H9 (cell line): ENCODE measurements around the gene BCKDHB. TPM values are rescaled to one million over a fixed set of nuclear protein-coding genes. Genes with fewer than 3 reads are reported as not detected.

Source experiments
- DNase-seq: peaks from one replicate; pipeline ENCODE4 v3.0.0-alpha.2; 2017
- H2AFZ ChIP-seq: one replicate; pipeline ENCODE4 v1.6.1; 2013; ENCODE audit warnings: mild to moderate bottlenecking, low read length, control low read depth, moderate library complexity
- H2AK5ac ChIP-seq: 2 replicates; pipeline ENCODE4 v1.6.1; 2013; ENCODE audit warnings: low read length, control low read depth, mixed read lengths; ENCODE audit not compliant: insufficient read length
- H2BK120ac ChIP-seq: one replicate; pipeline ENCODE4 v1.6.1; 2013; ENCODE audit warnings: low read depth, mild to moderate bottlenecking, low read length, control low read depth, inconsistent platforms; ENCODE audit not compliant: poor library complexity, severe bottlenecking
- H2BK12ac ChIP-seq: 2 replicates; pipeline ENCODE4 v1.6.1; 2013; ENCODE audit warnings: low read length, control low read depth, mixed read lengths, low read depth; ENCODE audit not compliant: insufficient read length
- H2BK15ac ChIP-seq: 2 replicates; pipeline ENCODE4 v1.6.1; 2013; ENCODE audit warnings: low read depth, low read length, control low read depth
- H2BK20ac ChIP-seq: one replicate; pipeline ENCODE4 v1.6.1; 2013; ENCODE audit warnings: low read depth, mild to moderate bottlenecking, low read length, control low read depth, inconsistent platforms; ENCODE audit not compliant: poor library complexity, severe bottlenecking
- H2BK5ac ChIP-seq: 2 replicates; pipeline ENCODE4 v1.6.1; 2013; ENCODE audit warnings: low read length, control low read depth, mixed read lengths; ENCODE audit not compliant: insufficient read length
- H3K14ac ChIP-seq: 2 replicates; pipeline ENCODE4 v1.6.1; 2013; ENCODE audit warnings: low read length, control low read depth; ENCODE audit not compliant: insufficient read depth
- H3K18ac ChIP-seq: 2 replicates; pipeline ENCODE4 v1.6.1; 2013; ENCODE audit warnings: low read depth, mild to moderate bottlenecking, mixed read lengths, low read length, control low read depth; ENCODE audit not compliant: insufficient read length
- H3K23ac ChIP-seq: 2 replicates; pipeline ENCODE4 v1.6.1; 2013; ENCODE audit warnings: low read length, control low read depth, mixed read lengths, low read depth; ENCODE audit not compliant: insufficient read length
- H3K23me2 ChIP-seq: 2 replicates; pipeline ENCODE4 v1.6.1; 2013; ENCODE audit warnings: low read depth, mild to moderate bottlenecking, mixed read lengths, low read length, control low read depth; ENCODE audit not compliant: insufficient read length, poor library complexity, severe bottlenecking
- H3K27ac ChIP-seq: 2 replicates; pipeline ENCODE4 v1.5.1; 2013; ENCODE audit warnings: low read length, control low read depth, mixed read lengths, low read depth; ENCODE audit not compliant: insufficient read length
- H3K27me3 ChIP-seq: 2 replicates; pipeline ENCODE4 v1.6.1; 2013; ENCODE audit warnings: low read length, control low read depth, inconsistent platforms; ENCODE audit not compliant: insufficient read depth
- H3K4ac ChIP-seq: 2 replicates; pipeline ENCODE4 v1.6.1; 2013; ENCODE audit warnings: low read depth, mild to moderate bottlenecking, control low read depth, inconsistent platforms, low read length, moderate library complexity
- H3K4me1 ChIP-seq: 2 replicates; pipeline ENCODE4 v1.6.1; 2013; ENCODE audit warnings: low read length, control low read depth, inconsistent platforms; ENCODE audit not compliant: insufficient read depth
- H3K4me2 ChIP-seq: 2 replicates; pipeline ENCODE4 v1.6.1; 2013; ENCODE audit warnings: low read length, control low read depth, mixed read lengths; ENCODE audit not compliant: insufficient read length, insufficient read depth
- H3K56ac ChIP-seq: 2 replicates; pipeline ENCODE4 v1.6.1; 2013; ENCODE audit warnings: low read depth, mild to moderate bottlenecking, mixed read lengths, low read length, control low read depth; ENCODE audit not compliant: insufficient read length
- H3K79me1 ChIP-seq: 2 replicates; pipeline ENCODE4 v1.6.1; 2013; ENCODE audit warnings: low read depth, mild to moderate bottlenecking, moderate library complexity, low read length, control low read depth, inconsistent platforms; ENCODE audit not compliant: insufficient read depth, poor library complexity, severe bottlenecking
- H3K79me2 ChIP-seq: 2 replicates; pipeline ENCODE4 v1.6.1; 2013; ENCODE audit warnings: low read length, control low read depth, inconsistent platforms; ENCODE audit not compliant: insufficient read depth
- H3K9ac ChIP-seq: 2 replicates; pipeline ENCODE4 v1.6.1; 2013; ENCODE audit warnings: low read length, control low read depth, mixed read lengths; ENCODE audit not compliant: insufficient read length; ENCODE audit errors: extremely low read depth
- H3K9me3 ChIP-seq: one replicate; pipeline ENCODE4 v1.6.1; 2013; ENCODE audit warnings: low read depth, low read length, inconsistent platforms; ENCODE audit not compliant: control insufficient read depth
- H3T11ph ChIP-seq: one replicate; pipeline ENCODE4 v1.6.1; 2013; ENCODE audit warnings: mild to moderate bottlenecking, low read length, control low read depth, inconsistent platforms
- H4K20me1 ChIP-seq: one replicate; pipeline ENCODE4 v1.6.1; 2013; ENCODE audit not compliant: control insufficient read depth, insufficient read length, insufficient read depth
- H4K5ac ChIP-seq: 2 replicates; pipeline ENCODE4 v1.6.1; 2013; ENCODE audit warnings: low read depth, mild to moderate bottlenecking, mixed read lengths, low read length, control low read depth; ENCODE audit not compliant: insufficient read length
- H4K8ac ChIP-seq: replicated peaks from 2 replicates; pipeline ENCODE4 v1.6.1; 2013; ENCODE audit warnings: low read length, control low read depth, mixed read lengths, low read depth; ENCODE audit not compliant: insufficient read length
- H4K91ac ChIP-seq: 2 replicates; pipeline ENCODE4 v1.6.1; 2013; ENCODE audit warnings: low read depth, mild to moderate bottlenecking, moderate library complexity, mixed read lengths, low read length, control low read depth; ENCODE audit not compliant: insufficient read length
- H3K27ac Mint-ChIP-seq, 3 experiments: 2 replicates in 2 of 3; 3 replicates in 1 of 3; pipeline ENCODE4 v1.8.0; 2020 to 2021; ENCODE audit warnings: mixed read lengths in 3 of 3, mild to moderate bottlenecking in 1 of 3, moderate library complexity in 1 of 3
- H3K27me3 Mint-ChIP-seq: 2 replicates; pipeline ENCODE4 v1.8.0; 2021; ENCODE audit warnings: low read depth, mild to moderate bottlenecking, moderate library complexity, mixed read lengths
- H3K36me3 Mint-ChIP-seq, 3 experiments: 2 replicates in 2 of 3; 3 replicates in 1 of 3; pipeline ENCODE4 v1.8.0; 2020 to 2021; ENCODE audit warnings: low read depth in 3 of 3, mixed read lengths in 3 of 3; ENCODE audit not compliant: insufficient read depth in 1 of 3
- H3K4me1 Mint-ChIP-seq, 2 experiments: 2 replicates each; pipeline ENCODE4 v1.8.0; 2020; ENCODE audit warnings: mixed read lengths in 2 of 2
- H3K4me3 Mint-ChIP-seq, 2 experiments: 2 replicates in 1 of 2; 3 replicates in 1 of 2; pipeline ENCODE4 v1.8.0; 2020 to 2021; ENCODE audit warnings: mild to moderate bottlenecking in 2 of 2, mixed read lengths in 2 of 2, moderate library complexity in 1 of 2
- H3K9me3 Mint-ChIP-seq, 2 experiments: 2 replicates in 1 of 2; 3 replicates in 1 of 2; pipeline ENCODE4 v1.8.0; 2020; ENCODE audit warnings: mild to moderate bottlenecking in 2 of 2, mixed read lengths in 2 of 2, moderate library complexity in 1 of 2
- WGBS: extraction: QIAGEN DNeasy Blood & Tissue Kit; methylation state at CpG from one replicate; pipeline ENCODE4 v1.1.7; 2013; ENCODE audit warnings: missing lambda C conversion rate, low lambda C conversion rate, mixed read lengths; ENCODE audit not compliant: insufficient read length; ENCODE audit errors: extremely low coverage; 5-methylcytosine and 5-hydroxymethylcytosine counted together
- total RNA-seq: library from RNA; stranded (reverse); gene quantifications from 2 replicates; pipeline ENCODE4 v1.2.1, GENCODE V29; 2021
- TF ChIP-seq, protein P1 (sequence below): fragments of 200-600 bp; sonication (generic); conservative IDR thresholded peaks from 3 replicates; pipeline ENCODE4 v1.8.0; 2021; ENCODE audit warnings: antibody characterized with exemption, mild to moderate bottlenecking

Gene BCKDHB
- total RNA-seq, 1 experiment from 2014 or later, result 26.6 TPM

DNA sequence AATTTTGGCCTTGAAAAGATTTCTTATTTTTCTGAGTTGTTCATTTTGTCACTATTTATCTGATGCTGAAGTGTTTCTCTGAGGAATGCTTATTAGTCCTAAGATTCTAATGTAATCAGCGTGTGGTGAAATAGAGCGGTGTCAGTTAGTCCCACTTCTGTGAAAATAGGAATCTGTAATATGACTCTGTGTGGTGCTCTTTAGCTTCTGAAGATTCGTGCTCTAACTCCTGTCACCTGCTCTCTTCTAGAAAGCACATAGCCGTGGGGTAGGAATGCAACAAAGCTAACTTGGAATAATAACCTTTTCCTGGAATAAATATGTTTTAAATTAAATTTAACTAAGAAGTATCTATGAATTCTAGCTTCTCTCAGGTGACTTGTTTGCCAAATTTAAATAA lies 90.4 kb downstream of the BCKDHB start:
- Histone ChIP-seq H3K18ac (no peak overlapping the region), H2BK120ac (no peak overlapping the region), H2BK20ac (no peak overlapping the region), H3K4ac (no peak overlapping the region), H3T11ph (no peak overlapping the region), H3K9ac (no peak overlapping the region), H2BK12ac (no peak overlapping the region), H2BK15ac (no peak overlapping the region), H4K5ac (no peak overlapping the region), H4K20me1 (no peaks in the 10 kb centered on the region), H3K56ac (no peak overlapping the region), H3K23ac (no peak overlapping the region), H3K79me2 (no peaks in the 10 kb centered on the region; the same call in 1 of the 2 replicates), H2AFZ (no peak overlapping the region), H3K27ac (no peak overlapping the region), H3K9me3 (no peaks in the 10 kb centered on the region), H3K4me2 (no peak overlapping the region), H3K4me1 (no peaks in the 10 kb centered on the region; the same call in 1 of the 2 replicates), H3K23me2 (no peaks in the 10 kb centered on the region), H2AK5ac (no peak overlapping the region), H3K27me3 (no peaks in the 10 kb centered on the region), H4K91ac (no peak overlapping the region), H2BK5ac (no peak overlapping the region), H3K79me1 (no peaks in the 10 kb centered on the region), H3K14ac (no peak overlapping the region), H4K8ac (no peak overlapping the region)
- TF ChIP-seq, protein P1, sequence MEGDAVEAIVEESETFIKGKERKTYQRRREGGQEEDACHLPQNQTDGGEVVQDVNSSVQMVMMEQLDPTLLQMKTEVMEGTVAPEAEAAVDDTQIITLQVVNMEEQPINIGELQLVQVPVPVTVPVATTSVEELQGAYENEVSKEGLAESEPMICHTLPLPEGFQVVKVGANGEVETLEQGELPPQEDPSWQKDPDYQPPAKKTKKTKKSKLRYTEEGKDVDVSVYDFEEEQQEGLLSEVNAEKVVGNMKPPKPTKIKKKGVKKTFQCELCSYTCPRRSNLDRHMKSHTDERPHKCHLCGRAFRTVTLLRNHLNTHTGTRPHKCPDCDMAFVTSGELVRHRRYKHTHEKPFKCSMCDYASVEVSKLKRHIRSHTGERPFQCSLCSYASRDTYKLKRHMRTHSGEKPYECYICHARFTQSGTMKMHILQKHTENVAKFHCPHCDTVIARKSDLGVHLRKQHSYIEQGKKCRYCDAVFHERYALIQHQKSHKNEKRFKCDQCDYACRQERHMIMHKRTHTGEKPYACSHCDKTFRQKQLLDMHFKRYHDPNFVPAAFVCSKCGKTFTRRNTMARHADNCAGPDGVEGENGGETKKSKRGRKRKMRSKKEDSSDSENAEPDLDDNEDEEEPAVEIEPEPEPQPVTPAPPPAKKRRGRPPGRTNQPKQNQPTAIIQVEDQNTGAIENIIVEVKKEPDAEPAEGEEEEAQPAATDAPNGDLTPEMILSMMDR, result no peak
- Mint-ChIP-seq H3K27ac (no peak overlapping the region), H3K9me3 (no peaks in the 10 kb centered on the region), H3K36me3 (no peaks in the 10 kb centered on the region; a peak in 2 of 7 replicates), H3K27me3 (no peaks in the 10 kb centered on the region), H3K4me1 (no peaks in the 10 kb centered on the region), H3K4me3 (no peak overlapping the region)
- DNase-seq, result no peak
- WGBS, result no CpG with 5 or more reads among the region's 4 CpGs
